Hematopoietic multipotent progenitor cell (in vitro differentiated cells): ENCODE results near the gene ASTN2. TPM values are rescaled to one million over a fixed set of nuclear protein-coding genes. Genes with fewer than 3 reads are reported as not detected.

Experiments used
- DNase-seq, 3 donors: peaks; one replicate each; pipeline ENCODE4 v3.0.0-alpha.2; 2011 to 2015; ENCODE audit warnings: low read depth in 2 of 3, low spot score in 2 of 3
- total RNA-seq: library from RNA; depleted of rRNA; stranded (reverse); fragments of >200 nt; gene quantifications from one replicate; pipeline ENCODE4 v1.2.3, GENCODE V29; 2012

ASTN2 gene
- total RNA-seq, 1 donor: 1.3 TPM

- DNase-seq: no peak
Observed at GRCh38 chr9:116604251-116604650, 810.6 kb downstream of the ASTN2 start.

GRCh38 chr9:116599342-116599884 is 815.4 kb downstream of the ASTN2 start:
- no peak for DNase-seq

GRCh38 chr9:116596646-116597045 is 818.2 kb downstream of the ASTN2 start:
- DNase-seq: no peak

GRCh38 chr9:116594547-116594946 is 820.3 kb downstream of the ASTN2 start:
- DNase-seq: no peak

- DNase-seq: no peak
Observed at GRCh38 chr9:116592970-116593369, 821.9 kb downstream of the ASTN2 start.

- DNase-seq: peak in 1 of 3 donors; percentile 26
Observed at GRCh38 chr9:116589392-116590354, 825.2 kb downstream of the ASTN2 start.

GRCh38 chr9:116587919-116588318 is 826.9 kb downstream of the ASTN2 start:
- no peak for DNase-seq

- no peak for DNase-seq
Observed at GRCh38 chr9:116585896-116586295, 829.0 kb downstream of the ASTN2 start.

- DNase-seq: no peak
Observed at GRCh38 chr9:116585204-116585603, 829.7 kb downstream of the ASTN2 start.

- no peak for DNase-seq
Observed at GRCh38 chr9:116580853-116581252, 834.0 kb downstream of the ASTN2 start.

GRCh38 chr9:116576386-116576785 is 838.5 kb downstream of the ASTN2 start:
- no peak for DNase-seq

- no peak for DNase-seq
Observed at GRCh38 chr9:116574027-116574679, 840.7 kb downstream of the ASTN2 start.

GRCh38 chr9:116572095-116572748 is 842.6 kb downstream of the ASTN2 start:
- peak in 2 of 3 donors; percentile 42 to 69 for DNase-seq

GRCh38 chr9:116569111-116569510 is 845.7 kb downstream of the ASTN2 start:
- no peak for DNase-seq

GRCh38 chr9:116566677-116567488 is 848.0 kb downstream of the ASTN2 start:
- no peak for DNase-seq

GRCh38 chr9:116565986-116566385 is 848.9 kb downstream of the ASTN2 start:
- no peak for DNase-seq

GRCh38 chr9:116564266-116564793 is 850.5 kb downstream of the ASTN2 start:
- no peak for DNase-seq

- no peak for DNase-seq
Observed at GRCh38 chr9:116558818-116559540, 855.9 kb downstream of the ASTN2 start.

GRCh38 chr9:116558035-116558434 is 856.8 kb downstream of the ASTN2 start:
- no peak for DNase-seq
